Measurements from ENCODE around the gene PRKCE. TPM values are rescaled to one million over a fixed set of nuclear protein-coding genes. Genes with fewer than 3 reads are reported as not detected.

Gene PRKCE
- total and polyA plus RNA-seq, 2 of the 8 experiments (the other 6 are each of a cell fraction or from before 2014, with no cell fraction given): 0.54 to 2.1 TPM

GRCh38 chr2:45714679-45715078, 63.2 kb downstream of the PRKCE start:
- Histone ChIP-seq H3K36me3 (ENCODE audit: control insufficient read depth in 2 of 4, insufficient read depth in 4 of 4, low read length in 3 of 4) (no peaks in the 10 kb centered on the region), H4K91ac (replicated peaks; ENCODE audit: insufficient read length, low read length) (no peak overlapping the region), H2BK120ac (replicated peaks; ENCODE audit: low read depth, low read length) (no peak overlapping the region), H3K9me3 (ENCODE audit: insufficient read depth in 2 of 2, low read depth in 1 of 2, low read length in 1 of 2) (no peaks in the 10 kb centered on the region), H3K27ac (ENCODE audit: low read depth, low read length) (no peak overlapping the region), H3K79me2 (ENCODE audit: control insufficient read depth in 1 of 2, insufficient read depth in 2 of 2, low read length in 2 of 2) (no peaks in the 10 kb centered on the region), H3K9ac (replicated peaks in 1 of 4; ENCODE audit: extremely low read depth in 1 of 4, low read depth in 3 of 4, low read length in 3 of 4) (no peak overlapping the region), H3K4me1 (replicated peaks in 1 of 4; ENCODE audit: control insufficient read depth in 3 of 4, insufficient read depth in 4 of 4, low read length in 3 of 4) (0 out of 7 replicates have a peak, but pooled peaks cover 0 to 2% (median 0%) of the 10 kb centered on the region in 4 experiments), H3K4ac (replicated peaks; ENCODE audit: insufficient read length, low read depth, low read length) (no peak overlapping the region), H2BK5ac (ENCODE audit: low read depth, low read length) (no peak overlapping the region), H3K18ac (ENCODE audit: extremely low read depth, low read length) (no peak overlapping the region), H3K23me2 (ENCODE audit: low read depth, low read length) (no peaks in the 10 kb centered on the region), H2AFZ (ENCODE audit: low read length) (no peak overlapping the region), H2BK12ac (ENCODE audit: low read depth, low read length) (no peak overlapping the region), H4K20me1 (replicated peaks in 1 of 2; ENCODE audit: control insufficient read depth in 1 of 2, insufficient read depth in 2 of 2, low read length in 2 of 2) (no peaks in the 10 kb centered on the region), H3K27me3 (replicated peaks in 1 of 4; ENCODE audit: control insufficient read depth in 3 of 4, extremely low read depth in 1 of 4, insufficient read depth in 3 of 4, low read length in 3 of 4) (no peaks in the 10 kb centered on the region), H4K5ac (ENCODE audit: insufficient read length, low read depth, low read length) (no peak overlapping the region), H3K4me2 (ENCODE audit: insufficient read depth in 1 of 2, low read depth in 2 of 2, low read length in 2 of 2) (no peak overlapping the region), H3K56ac (replicated peaks; ENCODE audit: insufficient read length, low read depth, low read length) (no peak overlapping the region), H2BK20ac (ENCODE audit: low read length) (no peak overlapping the region), H3K4me3 (ENCODE audit: extremely low read depth in 1 of 4, insufficient read depth in 2 of 4, low read depth in 3 of 4, low read length in 4 of 4) (no peak overlapping the region), H2BK15ac (ENCODE audit: low read length) (no peak overlapping the region), H3K23ac (ENCODE audit: insufficient read length) (no peak overlapping the region), H4K8ac (ENCODE audit: extremely low read depth, insufficient read depth, low read length) (no peak overlapping the region; the same call in 1 of the 2 replicates), H3K79me1 (ENCODE audit: low read depth, low read length) (no peaks in the 10 kb centered on the region), H2AK5ac (ENCODE audit: low read depth, low read length) (no peak overlapping the region), H3K14ac (ENCODE audit: insufficient read length) (no peak overlapping the region)
- POLR2A ChIA-PET (ENCODE audit: partially characterized antibody): no interaction called here
- CTCF ChIA-PET (ENCODE audit: partially characterized antibody): interaction anchor here (0.9 to 1.3 kb wide), 3 partner anchors 15 to 74 kb away, joined by 3 to 4 read pairs (median 3); no protein-coding TSS in a partner anchor
- no peak for FAIRE-seq
- DNase-seq (ENCODE audit: low read depth in 1 of 2, low spot score in 2 of 2): no peak
- WGBS, 2 experiments (ENCODE audit: extremely low coverage in 1 of 2, insufficient coverage in 1 of 2, insufficient read length in 1 of 2, insufficient replicate concordance in 2 of 2, low coverage in 1 of 2, low lambda C conversion rate in 2 of 2, missing lambda C conversion rate in 1 of 2): 82% methylated on average over 3 of the region's 3 CpGs; no CpG with 5 or more reads in 1 of the 2 experiments
- TF ChIP-seq SP2 (IDR thresholded peaks at IDR 0.05; ENCODE audit: low read length) (no peak), USF2 (IDR thresholded peaks at IDR 0.05; ENCODE audit: low read length) (no peak), RNF2 (IDR thresholded peaks at IDR 0.05; ENCODE audit: borderline replicate concordance, low read depth, low read length, missing control alignments, poor library complexity, severe bottlenecking) (no peak), POU5F1 (IDR thresholded peaks at IDR 0.05; ENCODE audit: low read depth, low read length) (no peak), CTBP2 (IDR thresholded peaks at IDR 0.05; ENCODE audit: borderline replicate concordance, insufficient read depth, insufficient read length, low read length) (no peak), HDAC2 (IDR thresholded peaks at IDR 0.05; ENCODE audit: borderline replicate concordance in 1 of 2, low read depth in 2 of 2, low read length in 2 of 2) (no peak), SAP30 (IDR thresholded peaks at IDR 0.05; ENCODE audit: insufficient read depth, insufficient replicate concordance, low read length) (no peak), RBBP5 (IDR thresholded peaks at IDR 0.05; ENCODE audit: borderline replicate concordance, low read depth, low read length) (no peak), POLR2A (IDR thresholded peaks at IDR 0.05; ENCODE audit: control extremely low read depth in 1 of 2, low read depth in 2 of 2, low read length in 2 of 2) (no peak)
